SH-SY5Y (cell line): Measurements from ENCODE around the gene KLC1.

Source experiments
- GATA2 ChIP-seq: IDR thresholded peaks from 2 replicates; pipeline ENCODE4 v1.6.1; 2011; ENCODE audit warnings: mild to moderate bottlenecking, low read depth, low read length
- GATA3 ChIP-seq: IDR thresholded peaks from 2 replicates; pipeline ENCODE4 v1.6.1; 2011; ENCODE audit warnings: low read depth, mild to moderate bottlenecking, low read length, moderate library complexity

DNA sequence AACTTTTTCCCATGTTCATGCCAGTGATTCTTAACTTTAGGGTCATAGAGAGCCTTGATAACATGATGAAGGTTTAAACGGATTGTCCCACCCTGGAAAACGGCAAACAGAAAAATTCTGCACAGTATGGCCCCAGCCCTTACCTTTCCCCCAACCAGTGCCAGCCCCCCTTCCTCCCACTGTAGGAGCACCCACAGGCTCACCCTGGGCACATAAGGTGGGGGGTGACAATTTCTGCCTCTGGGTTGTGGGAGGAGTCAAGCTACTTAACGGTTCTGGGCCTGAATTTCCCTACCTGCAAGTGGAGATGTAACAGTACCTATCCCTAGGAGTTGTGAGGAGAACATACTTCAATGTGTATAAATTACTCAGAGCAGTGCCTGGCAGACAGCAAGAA is 68.2 kb downstream of the KLC1 start:
- TF ChIP-seq GATA2 (no peak), GATA3 (no peak)
